Colonic mucosa (tissue), 4 donors: ENCODE data around the gene TNS4. TPM values are rescaled to one million over a fixed set of nuclear protein-coding genes. Genes with fewer than 3 reads are reported as not detected.

Experiments
- DNase-seq: peaks from one replicate; pipeline ENCODE4 v3.0.0-alpha.2; 2020
- H3K27ac ChIP-seq: fragments of 200-600 bp; one replicate; pipeline ENCODE4 v1.8.0; 2021
- H3K27me3 ChIP-seq: fragments of 200-600 bp; one replicate; pipeline ENCODE4 v1.8.0; 2021
- H3K36me3 ChIP-seq: fragments of 200-600 bp; one replicate; pipeline ENCODE4 v1.8.0; 2021
- H3K4me1 ChIP-seq: fragments of 200-600 bp; one replicate; pipeline ENCODE4 v1.8.0; 2021; ENCODE audit warnings: mild to moderate bottlenecking
- H3K4me3 ChIP-seq: fragments of 200-600 bp; one replicate; pipeline ENCODE4 v1.8.0; 2021
- H3K9ac ChIP-seq, 2 donors: one replicate each; pipeline ENCODE4 v1.7.0; 2013; ENCODE audit warnings: control low read depth in 2 of 2, low read depth in 2 of 2, low read length in 2 of 2
- H3K9me3 ChIP-seq: fragments of 200-600 bp; one replicate; pipeline ENCODE4 v1.8.0; 2021
- intact Hi-C: fragments of 100-400 bp; cut with DNase I; formaldehyde crosslinking; loops from one replicate; pipeline ENCODE4 v1.14.1; 2022
- total RNA-seq, 2 donors: library from RNA; stranded (reverse); fragmentation: NEBNext Ultra II Directional in 1 of 2; extraction: Animal tissue kit (Norgen Biotek cat#: 25700) in 1 of 2; gene quantifications; one replicate each; pipeline ENCODE4 v1.2.1, GENCODE V29; 2021
- TF ChIP-seq, protein P1 (sequence below): fragments of 200-600 bp; IDR thresholded peaks from one replicate; pipeline ENCODE4 v1.8.0; 2022; ENCODE audit warnings: antibody characterized with exemption, mild to moderate bottlenecking
- donor health status: healthy.
- donor health status: DM: no; HTN: no; CAD: no.
- donor health status: DM: no; HTN: no; CAD: no.

TNS4 gene
- total RNA-seq, 2 donors from 2014 or later = 8.8 to 20.4 TPM

DNA sequence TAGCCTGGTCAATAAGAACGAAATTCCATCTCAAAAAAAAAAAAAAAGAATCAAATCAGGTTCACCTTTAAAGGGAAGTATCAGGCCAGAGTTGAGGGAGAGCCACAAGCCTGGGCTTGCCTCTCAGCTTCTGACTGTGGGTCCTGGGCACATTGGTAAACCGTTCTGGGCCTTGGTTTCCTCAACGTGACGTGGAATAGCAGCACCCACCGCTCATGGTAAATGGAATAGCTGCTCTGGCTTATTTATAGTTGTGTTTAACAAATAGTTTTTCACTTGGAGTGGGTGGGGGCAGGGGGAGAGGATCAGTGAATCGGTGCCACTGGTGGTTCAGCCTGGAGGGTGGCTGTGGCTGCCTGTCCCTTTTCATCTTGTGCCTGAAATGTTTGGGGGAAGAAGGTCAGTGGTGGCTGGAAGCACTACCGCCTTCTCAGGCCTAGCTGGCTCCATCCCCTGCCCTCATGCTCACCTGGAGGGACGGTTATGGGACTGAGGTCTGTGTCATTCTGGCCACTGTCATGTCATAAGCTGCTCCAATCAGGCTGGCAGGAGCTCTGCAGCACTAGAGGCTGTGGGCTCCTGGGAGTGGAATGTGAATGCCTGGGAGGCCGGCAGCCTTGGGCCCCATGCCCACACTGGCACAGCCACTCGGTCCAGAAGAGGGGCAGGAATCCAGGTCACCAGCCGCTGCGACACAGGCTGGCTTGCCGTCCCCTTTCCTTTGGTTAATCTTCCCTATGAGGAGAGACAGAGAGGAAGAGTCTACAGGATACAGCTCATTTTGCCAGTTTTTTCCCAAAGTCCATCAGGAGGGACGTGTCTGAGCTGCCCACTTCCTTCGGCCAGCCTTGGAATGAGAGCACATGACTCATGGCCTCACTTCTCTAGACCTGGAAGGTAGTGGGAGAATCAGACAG lies 36.9 kb upstream of the TNS4 start:
- Histone ChIP-seq H3K4me3 (no peak overlapping the region), H3K27ac (no peak overlapping the region), H3K27me3 (no peaks in the 10 kb centered on the region), H3K9ac (no peak overlapping the region), H3K36me3 (no peaks in the 10 kb centered on the region), H3K4me1 (peaks cover 3% of the 10 kb centered on the region), H3K9me3 (no peaks in the 10 kb centered on the region)
- TF ChIP-seq, protein P1, sequence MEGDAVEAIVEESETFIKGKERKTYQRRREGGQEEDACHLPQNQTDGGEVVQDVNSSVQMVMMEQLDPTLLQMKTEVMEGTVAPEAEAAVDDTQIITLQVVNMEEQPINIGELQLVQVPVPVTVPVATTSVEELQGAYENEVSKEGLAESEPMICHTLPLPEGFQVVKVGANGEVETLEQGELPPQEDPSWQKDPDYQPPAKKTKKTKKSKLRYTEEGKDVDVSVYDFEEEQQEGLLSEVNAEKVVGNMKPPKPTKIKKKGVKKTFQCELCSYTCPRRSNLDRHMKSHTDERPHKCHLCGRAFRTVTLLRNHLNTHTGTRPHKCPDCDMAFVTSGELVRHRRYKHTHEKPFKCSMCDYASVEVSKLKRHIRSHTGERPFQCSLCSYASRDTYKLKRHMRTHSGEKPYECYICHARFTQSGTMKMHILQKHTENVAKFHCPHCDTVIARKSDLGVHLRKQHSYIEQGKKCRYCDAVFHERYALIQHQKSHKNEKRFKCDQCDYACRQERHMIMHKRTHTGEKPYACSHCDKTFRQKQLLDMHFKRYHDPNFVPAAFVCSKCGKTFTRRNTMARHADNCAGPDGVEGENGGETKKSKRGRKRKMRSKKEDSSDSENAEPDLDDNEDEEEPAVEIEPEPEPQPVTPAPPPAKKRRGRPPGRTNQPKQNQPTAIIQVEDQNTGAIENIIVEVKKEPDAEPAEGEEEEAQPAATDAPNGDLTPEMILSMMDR = no peak
- intact Hi-C loops = no loop called here
- DNase-seq = no peak

DNA sequence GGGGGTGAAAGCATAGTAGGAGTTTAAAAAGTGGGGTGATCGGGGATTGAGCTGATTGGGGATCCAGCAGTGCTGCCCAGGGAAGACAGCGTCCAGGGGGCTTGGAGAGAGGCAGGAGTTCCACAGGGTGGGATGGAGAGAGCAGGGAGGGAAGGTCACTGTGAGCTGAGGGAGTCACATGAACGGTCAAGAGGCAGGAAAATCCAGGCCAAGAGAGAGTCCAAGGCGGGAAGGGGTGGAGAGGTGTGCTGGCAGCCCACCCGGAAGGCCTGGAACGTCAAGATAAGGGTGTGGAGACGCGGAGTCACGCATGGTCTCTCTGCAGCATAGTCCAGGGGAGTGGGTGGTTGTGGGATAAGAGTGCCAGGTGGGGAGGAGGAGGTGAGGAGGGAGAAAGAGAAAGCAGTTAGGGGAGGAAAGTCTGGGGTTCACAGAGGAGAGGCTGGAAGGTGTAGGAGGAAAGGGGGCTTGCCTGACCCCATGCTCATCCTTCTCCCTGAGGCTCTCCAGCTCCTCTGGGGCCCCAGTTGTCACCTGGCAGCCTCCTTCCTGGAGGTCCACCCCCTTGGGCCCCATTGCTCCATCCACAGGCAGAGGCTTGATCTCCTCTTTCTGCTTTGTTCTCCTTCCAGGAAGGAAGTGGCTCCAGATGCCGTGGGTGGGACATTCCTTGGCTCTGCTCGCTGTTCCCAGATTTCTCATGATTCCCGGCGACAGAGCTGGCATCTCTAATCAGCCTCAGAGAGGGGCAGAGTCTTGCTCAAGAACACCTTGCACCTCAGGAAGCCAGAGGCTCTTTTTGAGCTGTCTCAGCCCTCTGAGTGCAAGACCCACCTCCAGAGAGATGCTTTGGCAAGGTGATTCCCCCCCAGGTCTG lies 35.1 kb upstream of the TNS4 start:
- TF ChIP-seq, protein P1 = no peak
- no peaks in the 10 kb centered on the region for H3K9me3 ChIP-seq
- H3K27ac ChIP-seq = no peak overlapping the region
- intact Hi-C loops = no loop called here
- peak overlapping the region in 1 of 2 donors; percentile 24 for H3K9ac ChIP-seq
- H3K27me3 ChIP-seq = no peaks in the 10 kb centered on the region
- H3K4me1 ChIP-seq = peaks cover 6% of the 10 kb centered on the region
- no peak overlapping the region for H3K4me3 ChIP-seq
- H3K36me3 ChIP-seq = no peaks in the 10 kb centered on the region
- no peak for DNase-seq

DNA sequence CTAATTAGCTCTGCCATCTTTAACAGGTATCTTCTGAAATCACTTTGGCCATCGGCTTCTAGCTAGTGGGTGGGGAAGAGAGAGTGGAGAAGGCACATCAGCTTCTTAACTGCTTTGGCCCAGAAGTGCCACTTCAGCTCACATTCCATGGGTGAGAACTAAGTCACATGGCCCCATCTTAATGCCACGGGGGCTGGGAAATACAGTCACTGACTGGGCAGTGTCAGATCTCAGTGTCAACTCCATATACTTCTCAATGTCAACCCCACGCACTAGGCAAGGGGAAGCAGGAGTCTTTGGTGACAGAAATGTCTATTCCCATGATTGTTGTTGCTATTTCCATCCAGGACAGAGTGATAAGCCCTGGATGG lies 34.5 kb upstream of the TNS4 start:
- Histone ChIP-seq H3K27ac (no peak overlapping the region), H3K4me1 (peaks cover 6% of the 10 kb centered on the region), H3K36me3 (no peaks in the 10 kb centered on the region), H3K9me3 (no peaks in the 10 kb centered on the region), H3K9ac (peak overlapping the region in 1 of 2 donors; percentile 24), H3K4me3 (no peak overlapping the region), H3K27me3 (no peaks in the 10 kb centered on the region)
- TF ChIP-seq, protein P1 = no peak
- no peak for DNase-seq
- intact Hi-C loops = loop anchor here (2.0 kb wide), 1 partner anchor 95 kb away; no protein-coding TSS in a partner anchor

DNA sequence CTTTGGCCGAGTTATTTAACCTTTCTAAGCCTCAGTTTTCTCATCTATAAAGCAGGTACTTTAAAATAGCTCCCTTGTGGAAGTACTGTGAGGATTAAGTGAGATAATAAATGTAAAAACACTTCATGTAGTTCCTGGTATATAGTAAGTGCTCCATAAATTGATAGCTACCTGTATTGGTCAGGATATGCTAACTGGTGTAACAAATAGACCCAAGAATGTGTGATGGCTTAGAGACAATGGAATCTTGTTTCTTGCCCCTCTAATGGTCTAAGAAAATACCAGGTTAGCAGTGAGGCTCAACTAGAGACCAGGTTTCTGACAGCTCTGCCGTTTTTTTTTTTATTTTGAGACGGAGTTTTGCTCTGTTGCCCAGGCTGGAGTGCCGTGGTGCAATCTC lies 34.0 kb upstream of the TNS4 start:
- Histone ChIP-seq H3K4me3 (no peak overlapping the region), H3K9me3 (no peaks in the 10 kb centered on the region), H3K27me3 (no peaks in the 10 kb centered on the region), H3K9ac (no peak overlapping the region), H3K27ac (no peak overlapping the region), H3K4me1 (peaks cover 6% of the 10 kb centered on the region), H3K36me3 (no peaks in the 10 kb centered on the region)
- no peak for DNase-seq
- intact Hi-C loops = loop anchor here (2.0 kb wide), 1 partner anchor 95 kb away; no protein-coding TSS in a partner anchor
- TF ChIP-seq, protein P1 = no peak

DNA sequence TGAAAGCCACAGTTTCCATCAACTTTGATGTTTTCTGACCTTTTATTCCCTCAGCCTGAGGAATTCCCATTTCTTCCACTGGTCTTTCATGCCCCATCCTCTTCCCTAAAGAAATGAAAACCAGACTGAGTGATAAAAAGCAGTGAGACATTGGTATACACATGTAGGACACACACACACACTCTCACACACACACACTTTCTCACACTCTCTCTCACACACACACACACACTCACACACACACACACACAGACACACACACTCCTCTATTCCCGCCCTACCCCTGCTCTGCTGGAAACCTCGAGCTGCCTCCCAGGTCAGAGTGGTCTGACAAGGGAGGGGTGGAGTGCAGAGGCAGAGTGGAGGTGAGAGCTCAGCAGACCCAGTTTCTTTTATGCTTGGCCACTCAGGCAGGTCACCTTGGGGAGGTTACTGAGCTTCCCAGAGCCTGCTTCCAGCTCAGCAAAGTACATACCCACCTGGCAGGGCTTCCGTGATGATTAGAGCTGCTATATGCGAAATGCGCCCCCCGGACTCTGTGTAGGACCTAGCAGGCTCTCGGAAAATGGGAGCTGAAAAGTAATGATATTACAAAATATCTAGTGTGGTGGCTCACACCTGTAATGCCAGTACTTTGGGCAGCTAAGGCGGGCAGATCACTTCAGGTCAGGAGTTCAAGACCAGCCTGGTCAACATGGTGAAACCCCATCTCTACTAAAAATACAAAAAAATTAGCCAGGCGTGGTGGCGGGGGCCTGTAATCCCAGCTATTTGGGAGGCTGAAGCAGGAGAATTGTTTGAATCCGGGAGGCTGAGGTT lies 33.2 kb upstream of the TNS4 start:
- no peaks in the 10 kb centered on the region for H3K9me3 ChIP-seq
- H3K4me1 ChIP-seq = peaks cover 6% of the 10 kb centered on the region
- no peak overlapping the region for H3K9ac ChIP-seq
- intact Hi-C loops = loop anchor here (2.0 kb wide), 1 partner anchor 94 kb away; no protein-coding TSS in a partner anchor
- no peaks in the 10 kb centered on the region for H3K27me3 ChIP-seq
- no peaks in the 10 kb centered on the region for H3K36me3 ChIP-seq
- no peak for DNase-seq
- TF ChIP-seq, protein P1 = no peak
- H3K4me3 ChIP-seq = no peak overlapping the region
- H3K27ac ChIP-seq = no peak overlapping the region
